Right atrium auricular region (tissue), 2 donors: Measurements from ENCODE around the gene TLE7. TPM values are rescaled to one million over a fixed set of nuclear protein-coding genes. Genes with fewer than 3 reads are reported as not detected.

Experiments used
- DNase-seq: peaks from one replicate; pipeline ENCODE4 v3.0.0-alpha.2; 2019; ENCODE audit warnings: low spot score
- H3K27ac ChIP-seq, 2 donors: fragments of 200-600 bp; sonication (generic); 1 replicate in 1 of 2; 2 replicates in 1 of 2; pipeline ENCODE4 v1.5.1; 2016 to 2019
- H3K27me3 ChIP-seq, 2 donors: fragments of 200-600 bp; sonication (generic); one replicate each; pipeline versions ENCODE4 v1.5.1 to v1.6.0; 2017 to 2019
- H3K36me3 ChIP-seq: fragments of 200-600 bp; sonication (generic); one replicate; pipeline ENCODE4 v1.5.1; 2016
- H3K4me1 ChIP-seq, 2 donors: fragments of 200-600 bp; sonication (generic); one replicate each; pipeline versions ENCODE4 v1.5.1 to v1.6.0; 2017 to 2019
- H3K4me3 ChIP-seq, 2 donors: fragments of 200-600 bp; sonication (generic); 1 replicate in 1 of 2; 2 replicates in 1 of 2; pipeline ENCODE4 v1.5.1; 2017 to 2019; ENCODE audit warnings: mild to moderate bottlenecking in 1 of 2, moderate library complexity in 1 of 2
- H3K9me3 ChIP-seq, 2 donors: fragments of 200-600 bp; sonication (generic); one replicate each; pipeline ENCODE4 v1.5.1; 2019
- CTCF ChIP-seq, 2 donors: fragments of 200-600 bp; sonication (generic); IDR thresholded peaks; one replicate each; pipeline ENCODE4 v1.5.1; 2019; ENCODE audit warnings: antibody characterized with exemption in 2 of 2
- total RNA-seq, 2 donors: library from RNA; depleted of rRNA; stranded (reverse); fragments of >200 nt; gene quantifications; one replicate each; pipeline ENCODE4 v1.1.0, GENCODE V29; 2016

The TLE7 gene
- total RNA-seq, 2 donors from 2014 or later: not detected

GRCh38 chr16:71396594-71396993 is 45.3 kb downstream of the TLE7 start:
- H3K36me3 ChIP-seq: no peaks in the 10 kb centered on the region
- no peaks in the 10 kb centered on the region for H3K27me3 ChIP-seq
- DNase-seq: no peak
- TF ChIP-seq CTCF (IDR thresholded peaks at IDR 0.05): no peak
- H3K27ac ChIP-seq: no peak overlapping the region
- H3K9me3 ChIP-seq: no peaks in the 10 kb centered on the region
- no peak overlapping the region for H3K4me3 ChIP-seq
- no peaks in the 10 kb centered on the region for H3K4me1 ChIP-seq

- H3K4me3 ChIP-seq: no peak overlapping the region
- no peaks in the 10 kb centered on the region for H3K9me3 ChIP-seq
- no peak for TF ChIP-seq CTCF (IDR thresholded peaks at IDR 0.05)
- no peaks in the 10 kb centered on the region for H3K36me3 ChIP-seq
- H3K27ac ChIP-seq: no peak overlapping the region
- H3K27me3 ChIP-seq: no peaks in the 10 kb centered on the region
- H3K4me1 ChIP-seq: no peaks in the 10 kb centered on the region
- no peak for DNase-seq
Observed at GRCh38 chr16:71389330-71389729, 52.5 kb downstream of the TLE7 start.

DNA sequence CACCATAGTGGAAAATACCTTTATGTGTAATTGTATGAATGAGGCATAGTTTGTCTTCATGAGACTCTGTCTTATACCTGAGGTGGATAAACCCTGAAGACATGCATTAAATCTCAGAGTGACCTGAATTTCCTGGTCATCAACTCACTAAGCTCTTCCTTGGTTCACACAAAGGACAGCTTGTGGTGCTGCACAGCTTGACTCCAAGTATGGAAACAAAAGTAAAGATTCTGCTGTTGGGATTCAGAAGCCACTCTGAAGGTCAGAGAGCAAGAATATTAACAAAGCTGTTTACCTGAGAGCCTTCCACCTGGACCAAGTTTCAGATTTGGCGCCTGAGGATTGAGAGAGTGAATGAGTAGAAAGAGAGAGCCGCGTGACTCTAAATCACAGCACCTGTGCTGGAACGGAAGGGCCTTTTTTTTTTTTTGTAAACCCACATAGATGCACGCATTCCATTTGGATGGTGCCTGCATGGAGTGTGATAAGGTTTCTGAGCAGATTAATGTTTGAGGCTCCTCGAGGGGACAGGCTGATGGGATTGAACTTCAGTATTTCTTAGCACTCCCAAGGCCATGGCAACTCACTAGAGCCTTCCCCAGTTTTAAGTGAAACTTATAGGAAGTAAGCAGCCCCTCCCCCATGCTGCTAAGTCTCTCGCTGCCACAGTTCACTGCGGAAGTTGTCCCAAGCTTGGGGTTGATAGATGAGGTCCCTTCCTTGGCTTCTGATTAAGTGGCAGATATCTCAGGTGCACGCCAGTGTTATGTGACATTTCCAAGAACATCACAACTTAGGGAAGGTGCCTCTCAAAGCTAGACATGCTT is 54.6 kb downstream of the TLE7 start:
- TF ChIP-seq CTCF (IDR thresholded peaks at IDR 0.05): no peak
- no peak for DNase-seq
- Histone ChIP-seq H3K9me3 (no peaks in the 10 kb centered on the region), H3K4me3 (no peak overlapping the region), H3K27ac (no peak overlapping the region), H3K27me3 (no peaks in the 10 kb centered on the region), H3K36me3 (no peaks in the 10 kb centered on the region), H3K4me1 (no peaks in the 10 kb centered on the region)

GRCh38 chr16:71384073-71384724 is 57.7 kb downstream of the TLE7 start:
- TF ChIP-seq CTCF (IDR thresholded peaks at IDR 0.05): no peak
- H3K36me3 ChIP-seq: no peaks in the 10 kb centered on the region
- no peak overlapping the region for H3K27ac ChIP-seq
- H3K4me1 ChIP-seq: no peaks in the 10 kb centered on the region
- no peaks in the 10 kb centered on the region for H3K9me3 ChIP-seq
- no peak overlapping the region for H3K4me3 ChIP-seq
- H3K27me3 ChIP-seq: no peaks in the 10 kb centered on the region
- DNase-seq: no peak

- H3K36me3 ChIP-seq: no peaks in the 10 kb centered on the region
- H3K4me1 ChIP-seq: no peaks in the 10 kb centered on the region
- no peaks in the 10 kb centered on the region for H3K9me3 ChIP-seq
- no peak for DNase-seq
- no peak overlapping the region for H3K4me3 ChIP-seq
- no peak for TF ChIP-seq CTCF (IDR thresholded peaks at IDR 0.05)
- H3K27ac ChIP-seq: no peak overlapping the region
- H3K27me3 ChIP-seq: no peaks in the 10 kb centered on the region
Observed at GRCh38 chr16:71383054-71383773, 58.6 kb downstream of the TLE7 start.
